Activated CD4-positive, alpha-beta T cell treated with anti-CD3 and anti-CD28 coated beads, Interleukin-2, amount 10 ng/mL, durations not matched to agents 24 days and 14 days (primary cell): ENCODE measurements around the gene DDX43. TPM values are rescaled to one million over a fixed set of nuclear protein-coding genes. Genes with fewer than 3 reads are reported as not detected.
"Not testable (repeated sequence)": the region's sequence is repeated elsewhere in the genome, so short reads cannot be mapped to it uniquely, and the experiment has no call there.

Experiments
- DNase-seq: peaks from one replicate; pipeline ENCODE4 v3.0.0; 2022
- H3K27ac Mint-ChIP-seq: one replicate; pipeline ENCODE4 v1.8.0; 2022; ENCODE audit warnings: mild to moderate bottlenecking, mixed read lengths
- H3K27me3 Mint-ChIP-seq: one replicate; pipeline ENCODE4 v1.8.0; 2022; ENCODE audit warnings: mixed read lengths
- H3K36me3 Mint-ChIP-seq: one replicate; pipeline ENCODE4 v1.8.0; 2022; ENCODE audit warnings: low read depth, mild to moderate bottlenecking, mixed read lengths
- H3K4me1 Mint-ChIP-seq: one replicate; pipeline ENCODE4 v1.8.0; 2021; ENCODE audit warnings: mixed read lengths
- H3K4me3 Mint-ChIP-seq: one replicate; pipeline ENCODE4 v1.8.0; 2022; ENCODE audit warnings: mild to moderate bottlenecking, moderate library complexity, mixed read lengths
- H3K9me3 Mint-ChIP-seq: one replicate; pipeline ENCODE4 v1.8.0; 2021; ENCODE audit warnings: mixed read lengths
- intact Hi-C: fragments of 100-400 bp; cut with micrococcal nuclease; formaldehyde crosslinking; loops from one replicate; pipeline ENCODE4 v1.15.1; 2023
- total RNA-seq: library from RNA; stranded (reverse); gene quantifications from 2 replicates; pipeline ENCODE4 v1.2.3, GENCODE V29; 2022

The DDX43 gene
- total RNA-seq, 1 donor from 2014 or later = 0.26 TPM

DNA sequence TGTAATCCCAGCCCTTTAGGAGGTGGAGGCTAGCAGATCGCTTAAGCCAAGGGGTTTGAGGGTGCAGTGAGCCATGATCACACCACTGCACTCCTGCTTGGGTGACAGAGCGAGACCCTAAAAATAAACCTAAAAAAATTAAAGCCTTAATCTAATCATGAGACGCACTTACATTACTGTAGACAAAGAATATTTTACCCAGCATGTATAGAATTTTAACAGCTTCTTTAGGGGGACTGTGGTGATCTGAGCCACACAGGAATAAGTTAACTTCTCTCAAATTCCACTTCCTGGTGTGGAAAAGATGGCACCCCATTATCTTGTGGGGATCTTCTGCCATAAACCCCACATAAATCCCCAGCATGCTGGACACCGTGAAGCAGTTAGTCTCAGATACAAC is 22.6 kb upstream of the DDX43 start:
- Mint-ChIP-seq H3K27ac (no peak overlapping the region), H3K4me3 (no peak overlapping the region), H3K4me1 (no peaks in the 10 kb centered on the region), H3K27me3 (no peaks in the 10 kb centered on the region), H3K36me3 (no peaks in the 10 kb centered on the region), H3K9me3 (no peaks in the 10 kb centered on the region)
- intact Hi-C loops = no loop called here
- no peak for DNase-seq

DNA sequence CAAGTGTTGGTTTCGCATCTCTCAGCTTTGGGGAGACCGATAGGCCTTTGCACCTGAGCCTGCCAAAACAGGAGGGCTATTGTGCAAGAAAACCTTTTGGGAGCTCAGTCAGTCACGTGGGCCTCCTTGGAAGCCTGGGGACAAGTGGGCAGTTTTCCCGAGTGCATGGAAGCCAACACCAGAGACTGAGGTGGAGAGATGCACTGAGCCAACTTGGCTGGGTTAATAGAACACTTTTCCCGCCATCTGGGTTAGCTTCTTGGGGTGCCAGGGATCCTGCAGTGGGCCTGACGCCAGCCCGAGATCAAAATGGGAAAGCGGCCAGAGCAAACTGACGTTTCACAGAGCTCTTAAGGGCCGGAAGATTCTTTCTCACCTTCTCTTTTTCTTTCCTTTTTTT is 22.1 kb upstream of the DDX43 start:
- DNase-seq = no peak
- intact Hi-C loops = no loop called here
- Mint-ChIP-seq H3K9me3 (no peaks in the 10 kb centered on the region), H3K27me3 (no peaks in the 10 kb centered on the region), H3K4me1 (no peaks in the 10 kb centered on the region), H3K36me3 (no peaks in the 10 kb centered on the region), H3K4me3 (no peak overlapping the region), H3K27ac (no peak overlapping the region)

DNA sequence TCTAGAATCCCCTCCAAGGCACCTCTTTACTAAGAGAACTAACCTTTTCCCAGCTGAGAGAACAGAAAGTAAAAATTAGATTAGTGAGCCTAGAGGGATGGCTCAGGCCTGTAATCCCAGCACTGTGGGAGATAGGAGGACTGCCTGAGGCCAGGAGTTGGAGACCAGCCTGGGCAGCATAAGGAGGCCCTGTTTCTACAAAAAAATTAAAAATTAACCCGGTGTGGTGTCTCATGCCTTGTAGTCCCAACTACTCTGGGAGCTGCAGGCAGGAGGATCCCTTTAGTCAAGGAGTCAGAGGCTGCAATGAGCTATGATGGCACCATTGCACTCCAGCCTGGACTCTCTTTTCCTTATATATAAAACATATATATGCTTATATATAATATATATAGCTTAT is 19.4 kb upstream of the DDX43 start:
- Mint-ChIP-seq H3K4me1 (no peaks in the 10 kb centered on the region), H3K27me3 (no peaks in the 10 kb centered on the region), H3K4me3 (no peak overlapping the region), H3K9me3 (no peaks in the 10 kb centered on the region), H3K27ac (no peak overlapping the region), H3K36me3 (no peaks in the 10 kb centered on the region)
- intact Hi-C loops = no loop called here
- no peak for DNase-seq

DNA sequence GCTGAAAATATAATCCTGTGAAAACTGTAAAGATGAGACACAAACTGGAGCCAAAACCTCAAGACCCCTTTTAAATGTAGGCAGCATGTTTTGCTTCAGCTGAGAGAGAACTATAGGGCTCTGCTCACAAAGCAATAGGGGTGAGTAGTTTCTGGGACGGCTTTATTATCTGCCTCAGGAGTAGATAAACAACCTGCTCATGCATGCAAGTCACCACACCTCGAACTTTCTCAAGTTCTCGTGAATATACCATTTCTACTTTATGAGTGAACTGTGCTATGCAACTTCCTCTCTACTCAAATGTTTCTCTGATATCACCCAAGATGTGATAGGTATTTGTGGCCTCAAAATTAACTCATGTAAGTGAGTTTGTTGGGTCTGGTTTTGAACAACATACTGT is 17.4 kb upstream of the DDX43 start:
- Mint-ChIP-seq H3K4me1 (no peaks in the 10 kb centered on the region), H3K9me3 (no peaks in the 10 kb centered on the region), H3K27me3 (no peaks in the 10 kb centered on the region), H3K36me3 (no peaks in the 10 kb centered on the region), H3K4me3 (no peak overlapping the region), H3K27ac (no peak overlapping the region)
- no peak for DNase-seq
- intact Hi-C loops = no loop called here

DNA sequence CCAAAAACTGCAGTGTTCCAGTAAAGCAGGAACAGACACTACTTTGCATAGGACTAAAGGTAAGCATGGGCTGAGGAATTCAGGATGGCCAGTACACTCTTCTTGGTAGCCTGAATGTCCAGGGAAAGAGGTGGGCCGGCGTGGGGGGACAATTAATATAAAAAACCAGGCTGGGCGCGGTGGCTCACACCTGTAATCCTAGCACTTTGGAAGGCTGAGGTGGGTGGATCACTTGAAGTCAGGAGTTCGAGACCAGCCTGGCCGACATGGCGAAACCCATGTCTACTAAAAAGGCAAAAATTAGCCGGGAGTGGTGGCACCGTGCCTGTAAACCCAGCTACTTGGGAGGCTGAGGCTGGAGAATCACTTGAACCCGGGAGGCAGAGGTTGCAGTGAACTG is 13.1 kb upstream of the DDX43 start:
- intact Hi-C loops, H3K27ac Mint-ChIP-seq: not testable (repeated sequence)

DNA sequence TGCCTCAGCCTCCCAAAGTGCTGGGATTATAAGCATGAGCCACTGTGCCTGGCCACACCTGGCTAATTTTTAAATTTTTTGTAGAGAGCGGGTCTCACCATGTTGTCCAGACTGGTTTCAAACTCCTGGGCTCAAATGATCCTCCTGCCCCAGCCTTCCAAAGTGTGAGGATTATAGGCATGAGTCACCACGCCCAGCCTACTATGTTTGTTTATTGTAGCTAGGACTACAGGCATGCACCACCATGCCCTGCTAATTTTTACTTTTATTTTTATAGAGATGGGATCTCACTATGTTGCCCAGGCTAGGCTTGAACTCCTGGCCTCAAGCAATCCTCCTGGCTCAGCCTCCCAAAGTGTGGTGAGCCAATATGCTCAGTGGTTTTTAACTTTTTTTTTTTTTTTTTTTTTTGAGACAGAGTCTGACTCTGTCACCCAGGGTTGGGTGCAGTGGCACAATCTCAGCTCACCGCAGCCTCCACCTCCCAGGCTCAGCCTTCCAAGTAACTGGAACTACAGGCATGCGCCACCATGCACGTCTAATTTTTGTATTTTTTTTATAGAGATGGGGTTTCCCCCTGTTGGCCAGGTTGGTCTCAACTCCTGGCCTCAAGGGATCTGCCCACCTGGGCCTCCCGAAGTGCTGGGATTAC is 12.0 kb upstream of the DDX43 start:
- DNase-seq = no peak
- Mint-ChIP-seq H3K9me3 (no peaks in the 10 kb centered on the region), H3K4me3 (no peak overlapping the region), H3K27me3 (no peaks in the 10 kb centered on the region), H3K27ac (no peak overlapping the region), H3K36me3 (no peaks in the 10 kb centered on the region), H3K4me1 (peaks cover 2% of the 10 kb centered on the region)
- intact Hi-C loops = no loop called here

More for the DNA sequence above, 13.1 kb upstream of the DDX43 start:
- not testable (repeated sequence) for H3K27me3 Mint-ChIP-seq, H3K4me3 Mint-ChIP-seq, H3K4me1 Mint-ChIP-seq, H3K36me3 Mint-ChIP-seq, DNase-seq, H3K9me3 Mint-ChIP-seq

DNA sequence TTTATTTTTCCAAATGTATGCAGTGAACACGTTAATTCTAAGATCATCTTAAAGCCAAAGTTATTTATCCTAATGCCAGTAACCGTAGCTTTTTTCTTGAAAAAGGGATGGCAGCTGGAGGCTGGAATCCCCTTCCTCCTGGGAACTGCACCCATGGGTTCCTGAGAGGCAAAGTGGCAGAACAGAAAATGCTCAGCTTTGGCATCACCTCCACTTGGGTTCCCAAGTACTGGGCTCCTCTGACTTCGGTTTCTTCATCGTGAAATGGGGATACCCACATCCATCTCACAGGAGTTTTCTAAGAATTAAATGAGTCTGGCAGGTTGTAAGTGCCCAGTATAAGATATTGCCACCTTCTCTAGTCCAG is 6.2 kb upstream of the DDX43 start:
- DNase-seq = no peak
- Mint-ChIP-seq H3K9me3 (peaks cover under 1% of the 10 kb centered on the region), H3K27me3 (peaks cover 1% of the 10 kb centered on the region), H3K27ac (peak overlapping the region; percentile 81), H3K4me1 (peaks cover 24% of the 10 kb centered on the region), H3K4me3 (peak overlapping the region; percentile 87), H3K36me3 (peaks cover 5% of the 10 kb centered on the region)
- intact Hi-C loops = no loop called here

DNA sequence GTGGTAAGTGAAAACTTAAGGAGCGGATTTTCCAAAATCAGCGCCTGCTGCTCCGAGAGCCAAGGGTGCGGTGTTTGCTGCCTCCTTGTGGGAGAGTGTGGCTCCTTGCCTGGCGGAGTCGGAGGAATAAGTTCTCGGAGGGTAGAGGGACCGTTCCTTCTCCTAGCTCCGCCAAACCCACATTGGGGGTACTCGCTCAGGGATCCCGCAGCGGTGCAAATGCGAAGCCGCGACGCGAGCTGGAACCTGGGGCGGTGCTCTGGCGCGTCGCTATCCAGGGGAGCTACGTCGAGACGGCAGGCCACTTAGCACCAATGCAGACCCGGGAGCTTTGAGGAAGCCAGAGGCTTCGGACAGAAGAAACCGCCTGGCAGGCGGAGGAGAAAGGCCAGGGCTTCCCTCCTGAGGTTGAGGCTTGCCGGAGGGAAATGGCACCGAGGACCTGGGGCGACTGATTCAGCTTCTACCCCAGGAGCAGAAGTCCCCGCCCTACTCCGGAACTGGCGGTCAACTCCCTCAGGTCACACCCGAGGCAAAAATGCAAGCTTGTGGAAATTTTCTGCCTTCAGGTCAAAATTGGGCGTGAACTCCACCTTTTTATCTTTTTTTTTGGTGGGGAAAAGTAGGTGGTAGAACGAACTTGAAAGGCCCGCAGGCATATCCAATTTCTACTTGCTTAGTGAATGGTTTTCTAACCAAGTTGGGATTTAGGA is 5.7 kb upstream of the DDX43 start:
- peak overlapping the region; percentile 87 for H3K4me3 Mint-ChIP-seq
- peaks cover 10% of the 10 kb centered on the region for H3K36me3 Mint-ChIP-seq
- peaks cover 1% of the 10 kb centered on the region for H3K27me3 Mint-ChIP-seq
- intact Hi-C loops = no loop called here
- peak overlapping the region; percentile 81 for H3K27ac Mint-ChIP-seq
- DNase-seq = peak; percentile 89
- peaks cover 26% of the 10 kb centered on the region for H3K4me1 Mint-ChIP-seq
- peaks cover 3% of the 10 kb centered on the region for H3K9me3 Mint-ChIP-seq

DNA sequence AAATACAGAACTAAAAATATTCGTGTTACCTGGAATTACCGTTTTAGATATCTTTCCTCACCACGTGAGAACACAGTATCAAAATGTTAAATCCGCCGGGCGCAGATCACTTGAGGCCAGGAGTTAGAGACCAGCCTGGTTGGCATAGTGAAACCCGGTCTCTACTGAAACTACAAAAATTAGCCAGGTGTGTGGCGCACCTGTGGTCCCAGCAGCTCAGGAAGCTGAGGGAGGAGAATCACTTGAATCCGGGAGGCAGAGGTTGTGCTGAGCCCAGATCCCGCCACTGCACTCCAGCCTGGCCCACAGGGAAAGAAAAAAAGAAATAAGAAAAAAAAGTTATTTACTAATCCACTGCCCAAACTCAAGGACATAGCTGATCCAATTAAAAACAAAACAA is 4.8 kb upstream of the DDX43 start:
- intact Hi-C loops = no loop called here

DNA sequence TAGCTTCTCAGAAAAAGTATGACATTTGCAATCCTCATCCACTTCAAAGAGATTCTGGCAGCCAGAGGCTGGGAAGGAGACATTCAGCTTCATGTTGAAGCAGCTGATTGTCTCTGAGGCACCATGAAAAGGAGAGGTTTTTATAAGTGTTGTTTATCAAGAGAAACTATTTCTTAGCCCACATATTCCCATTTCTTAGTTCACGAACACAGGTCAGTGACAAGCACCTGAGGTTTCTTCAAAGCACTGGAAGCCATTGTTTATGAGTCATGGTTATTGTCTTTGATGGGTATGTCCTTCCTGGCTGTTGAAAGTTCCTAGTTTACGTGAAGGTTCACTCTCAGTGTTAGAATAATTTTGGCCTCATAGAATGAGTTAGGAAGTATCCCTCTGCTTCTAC is 3.0 kb upstream of the DDX43 start:
- H3K4me3 Mint-ChIP-seq = peak overlapping the region; percentile 50
- peaks cover 3% of the 10 kb centered on the region for H3K9me3 Mint-ChIP-seq
- peaks cover 10% of the 10 kb centered on the region for H3K36me3 Mint-ChIP-seq
- intact Hi-C loops = no loop called here
- H3K27me3 Mint-ChIP-seq = peaks cover 1% of the 10 kb centered on the region
- peak; percentile 60 for DNase-seq
- peak overlapping the region; percentile 68 for H3K27ac Mint-ChIP-seq
- H3K4me1 Mint-ChIP-seq = peaks cover 24% of the 10 kb centered on the region

More for the DNA sequence above, 4.8 kb upstream of the DDX43 start:
- H3K27ac Mint-ChIP-seq = no peak overlapping the region
- H3K9me3 Mint-ChIP-seq = peaks cover 3% of the 10 kb centered on the region
- peaks cover 26% of the 10 kb centered on the region for H3K4me1 Mint-ChIP-seq
- H3K4me3 Mint-ChIP-seq = no peak overlapping the region
- DNase-seq = no peak
- peaks cover 10% of the 10 kb centered on the region for H3K36me3 Mint-ChIP-seq
- H3K27me3 Mint-ChIP-seq = peaks cover 1% of the 10 kb centered on the region

DNA sequence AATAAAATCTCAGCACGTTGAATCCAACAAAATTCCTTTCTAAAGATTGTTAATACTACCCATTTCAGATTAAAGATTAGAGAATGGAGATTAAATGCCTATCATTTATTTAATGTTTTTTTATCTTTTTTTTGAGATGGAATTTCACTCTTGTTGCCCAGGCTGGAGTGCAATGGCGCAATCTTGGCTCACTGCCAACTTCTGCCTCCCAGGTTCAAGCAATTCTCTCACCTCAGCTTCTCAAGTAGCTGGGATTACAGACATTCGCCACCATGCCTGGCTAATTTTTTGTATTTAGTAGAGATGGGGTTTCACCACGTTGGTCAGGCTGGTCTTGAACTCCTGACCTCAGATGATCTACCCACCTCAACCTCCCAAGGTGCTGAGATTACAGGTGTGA is 2.4 kb upstream of the DDX43 start:
- H3K36me3 Mint-ChIP-seq, H3K27me3 Mint-ChIP-seq, H3K9me3 Mint-ChIP-seq, DNase-seq, H3K27ac Mint-ChIP-seq, H3K4me3 Mint-ChIP-seq, intact Hi-C loops: not testable (repeated sequence)
- peaks cover 24% of the 10 kb centered on the region for H3K4me1 Mint-ChIP-seq

DNA sequence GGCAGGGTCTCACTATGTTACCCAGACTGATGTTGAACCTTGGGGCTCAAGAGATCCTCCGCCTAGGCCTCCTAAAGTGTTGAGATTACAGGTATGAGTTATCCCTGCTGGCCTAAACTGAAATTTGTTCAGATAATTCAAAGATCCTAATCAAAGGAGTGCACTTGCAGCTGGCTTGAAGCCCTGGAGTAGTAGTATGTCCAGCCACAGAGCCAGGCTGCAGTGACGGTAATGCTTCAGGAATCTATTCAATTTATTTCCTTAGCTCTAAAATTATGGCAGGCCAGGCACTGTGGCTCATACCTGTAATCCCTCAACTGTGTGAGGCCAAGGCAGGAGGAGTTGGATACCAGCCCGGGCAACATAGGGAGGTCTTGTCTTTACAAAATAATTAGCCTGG is 1.4 kb upstream of the DDX43 start:
- Mint-ChIP-seq H3K27me3 (no peaks in the 10 kb centered on the region), H3K4me1 (peaks cover 23% of the 10 kb centered on the region), H3K36me3 (peaks cover 10% of the 10 kb centered on the region), H3K27ac (no peak overlapping the region), H3K4me3 (no peak overlapping the region), H3K9me3 (peaks cover 3% of the 10 kb centered on the region)
- intact Hi-C loops = no loop called here
- DNase-seq = no peak

DNA sequence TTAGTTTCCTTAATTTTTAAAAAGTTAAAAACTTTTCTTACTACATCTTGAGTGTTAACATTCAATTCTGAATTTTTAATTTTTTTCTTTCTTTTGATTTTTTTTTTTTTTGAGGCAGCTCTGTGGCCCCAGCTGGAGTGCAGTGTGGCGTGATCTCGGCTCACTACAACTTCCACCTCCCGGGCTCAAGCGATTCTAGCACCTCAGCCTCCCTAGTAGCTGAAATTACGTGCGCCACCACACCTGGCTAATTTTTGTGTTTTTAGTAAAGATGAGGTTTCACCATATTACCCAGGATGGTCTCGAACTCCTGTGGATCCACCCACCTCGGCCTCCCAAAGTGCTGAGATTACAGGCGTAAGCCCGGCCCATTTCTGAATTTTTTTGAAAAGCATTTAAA is 1.2 kb downstream of the DDX43 start:
- peaks cover 12% of the 10 kb centered on the region for H3K36me3 Mint-ChIP-seq
- peaks cover 3% of the 10 kb centered on the region for H3K9me3 Mint-ChIP-seq

DNA sequence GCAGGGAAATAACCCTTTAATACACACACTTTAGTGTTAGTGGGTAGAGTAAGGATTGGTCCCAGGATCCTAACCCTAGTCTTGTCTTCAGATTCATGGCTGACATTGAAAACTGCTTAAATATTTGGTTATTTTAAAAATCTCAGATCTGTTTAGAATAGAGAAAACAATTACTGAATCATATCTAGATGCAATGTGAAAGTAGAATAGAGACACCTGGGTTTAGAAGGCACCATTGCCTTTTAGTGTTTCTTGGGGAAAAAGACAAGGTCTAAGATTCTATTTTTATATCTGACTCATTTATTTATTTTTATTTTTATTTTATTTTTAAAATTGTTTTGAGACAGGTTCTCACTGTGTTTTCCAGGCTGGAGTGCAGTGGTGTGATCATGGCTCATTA is 6.0 kb downstream of the DDX43 start:
- H3K36me3 Mint-ChIP-seq = peaks cover 6% of the 10 kb centered on the region
- no peaks in the 10 kb centered on the region for H3K9me3 Mint-ChIP-seq
- no peak for DNase-seq
- H3K4me1 Mint-ChIP-seq = peaks cover 2% of the 10 kb centered on the region
- no peak overlapping the region for H3K4me3 Mint-ChIP-seq
- intact Hi-C loops = no loop called here
- H3K27me3 Mint-ChIP-seq = no peaks in the 10 kb centered on the region
- H3K27ac Mint-ChIP-seq = no peak overlapping the region

More for the DNA sequence above, 1.2 kb downstream of the DDX43 start:
- intact Hi-C loops = no loop called here
- no peak overlapping the region for H3K27ac Mint-ChIP-seq
- H3K4me3 Mint-ChIP-seq = no peak overlapping the region
- no peaks in the 10 kb centered on the region for H3K27me3 Mint-ChIP-seq
- no peak for DNase-seq
- peaks cover 18% of the 10 kb centered on the region for H3K4me1 Mint-ChIP-seq

DNA sequence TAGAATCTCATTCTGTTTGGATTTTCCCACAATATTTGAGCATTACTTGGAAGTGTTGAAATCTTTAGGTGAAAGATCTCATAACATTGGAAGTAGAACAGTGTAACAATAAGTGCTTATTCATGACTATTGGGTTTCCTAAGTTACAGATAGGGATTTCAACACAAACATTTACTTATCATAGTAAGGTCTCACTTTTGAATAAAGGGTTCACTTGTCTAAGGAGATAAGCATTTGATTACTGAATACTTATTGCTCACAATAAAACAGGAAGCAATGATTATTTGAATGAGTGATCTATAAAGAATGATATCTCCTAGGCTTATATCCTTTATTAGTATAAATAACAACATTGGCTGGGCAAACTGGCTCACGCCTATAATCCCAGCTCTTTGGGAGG is 14.8 kb downstream of the DDX43 start:
- intact Hi-C loops = no loop called here
- peaks cover 14% of the 10 kb centered on the region for H3K36me3 Mint-ChIP-seq
- no peaks in the 10 kb centered on the region for H3K4me1 Mint-ChIP-seq
- DNase-seq = no peak
- H3K9me3 Mint-ChIP-seq = no peaks in the 10 kb centered on the region
- no peaks in the 10 kb centered on the region for H3K27me3 Mint-ChIP-seq
- no peak overlapping the region for H3K4me3 Mint-ChIP-seq
- no peak overlapping the region for H3K27ac Mint-ChIP-seq
